WTC11 (cell line): ENCODE results near the gene RHOBTB1. TPM values are rescaled to one million over a fixed set of nuclear protein-coding genes. Genes with fewer than 3 reads are reported as not detected.

Experiments
- ATAC-seq: fragments of 200-7000 bp; cut with Tn5 transposase; 2 replicates; pipeline ENCODE4 v1.10.0; 2021; ENCODE audit warnings: mild to moderate bottlenecking, moderate library complexity
- CTCF ChIA-PET: fragments of 300-600 bp; sonication (Branson Sonifier 250); formaldehyde crosslinking; loops from one replicate; lab custom pipeline; 2021; ENCODE audit warnings: antibody characterized with exemption; lab: Charles Lee
- POLR2A ChIA-PET: fragments of 350-600 bp; sonication (Branson Sonifier 250); formaldehyde crosslinking; loops from one replicate; lab custom pipeline; 2021; ENCODE audit warnings: antibody characterized with exemption; lab: Charles Lee
- DNase-seq: peaks from one replicate; pipeline ENCODE4 v3.0.0; 2021; ENCODE audit warnings: low spot score
- H3K27ac Mint-ChIP-seq: 2 replicates; pipeline ENCODE4 v1.8.0; 2021; ENCODE audit warnings: mixed read lengths
- H3K27me3 Mint-ChIP-seq: 2 replicates; pipeline ENCODE4 v1.8.0; 2021; ENCODE audit warnings: low read depth, mild to moderate bottlenecking, moderate library complexity, mixed read lengths
- H3K36me3 Mint-ChIP-seq: 2 replicates; pipeline ENCODE4 v1.8.0; 2021; ENCODE audit warnings: mixed read lengths
- H3K4me1 Mint-ChIP-seq: 2 replicates; pipeline ENCODE4 v1.8.0; 2022; ENCODE audit warnings: mixed read lengths
- H3K4me3 Mint-ChIP-seq: 2 replicates; pipeline ENCODE4 v1.8.0; 2021; ENCODE audit warnings: mild to moderate bottlenecking, moderate library complexity, mixed read lengths
- H3K9me3 Mint-ChIP-seq: 2 replicates; pipeline ENCODE4 v1.8.0; 2021; ENCODE audit warnings: mixed read lengths
- ARID4B ChIP-seq: sonication (generic); formaldehyde crosslinking; IDR thresholded peaks from 2 replicates; pipeline ENCODE4 v1.8.0; 2023; ENCODE audit warnings: missing genetic modification reagents, mild to moderate bottlenecking, borderline replicate concordance
- ATF6 ChIP-seq: sonication (generic); formaldehyde crosslinking; IDR thresholded peaks from 2 replicates; pipeline ENCODE4 v1.8.1; 2023; ENCODE audit warnings: mild to moderate bottlenecking, missing genetic modification reagents
- CREM ChIP-seq: sonication (generic); formaldehyde crosslinking; IDR thresholded peaks from 2 replicates; pipeline ENCODE4 v1.8.1; 2022; ENCODE audit warnings: mild to moderate bottlenecking, missing genetic modification reagents, moderate library complexity
- ERG ChIP-seq: fragments of 250-450 bp; sonication (Bioruptor Pico); IDR thresholded peaks from 2 replicates; pipeline ENCODE4 v1.8.0; 2021; ENCODE audit warnings: mild to moderate bottlenecking
- HMGXB4 ChIP-seq: sonication (generic); formaldehyde crosslinking; IDR thresholded peaks from 2 replicates; pipeline ENCODE4 v1.8.1; 2023; ENCODE audit warnings: mild to moderate bottlenecking, moderate library complexity, missing genetic modification reagents
- NFATC4 ChIP-seq: fragments of 250-450 bp; sonication (Bioruptor Pico); IDR thresholded peaks from 2 replicates; pipeline ENCODE4 v1.9.0; 2021; ENCODE audit warnings: mild to moderate bottlenecking
- STAT6 ChIP-seq: sonication (generic); formaldehyde crosslinking; conservative IDR thresholded peaks from 2 replicates; pipeline ENCODE4 v1.8.1; 2023; ENCODE audit warnings: mild to moderate bottlenecking, low read depth, missing genetic modification reagents, moderate library complexity
- USF2 ChIP-seq: sonication (generic); formaldehyde crosslinking; IDR thresholded peaks from 2 replicates; pipeline ENCODE4 v1.8.1; 2023; ENCODE audit warnings: mild to moderate bottlenecking, missing genetic modification reagents, moderate library complexity
- ZBTB43 ChIP-seq: sonication (generic); formaldehyde crosslinking; IDR thresholded peaks from 2 replicates; pipeline ENCODE4 v1.8.1; 2023; ENCODE audit warnings: mild to moderate bottlenecking, missing genetic modification reagents
- ZNF396 ChIP-seq: fragments of 250-450 bp; sonication (Bioruptor Pico); IDR thresholded peaks from 2 replicates; pipeline ENCODE4 v1.8.0; 2021; ENCODE audit warnings: mild to moderate bottlenecking, moderate library complexity, borderline replicate concordance
- total RNA-seq: library from RNA; stranded (reverse); gene quantifications from 3 replicates; pipeline ENCODE4 v1.2.3, GENCODE V29; 2021

The RHOBTB1 gene
- total RNA-seq, 1 experiment from 2014 or later, result 6.9 TPM

- DNase-seq (no peak), ATAC-seq (no peak)
- no peak overlapping the region for H3K4me3 Mint-ChIP-seq
- H3K4me1 Mint-ChIP-seq, result peaks cover 12% of the 10 kb centered on the region
- no peak overlapping the region for H3K27ac Mint-ChIP-seq
- ChIA-PET CTCF (no interaction called here), POLR2A (no interaction called here)
- no peaks in the 10 kb centered on the region for H3K27me3 Mint-ChIP-seq
- no peak for TF ChIP-seq CREM (CRISPR knock-in tag)
- no peak for TF ChIP-seq USF2 (CRISPR knock-in tag)
- TF ChIP-seq STAT6, result no peak
- TF ChIP-seq ZBTB43 (CRISPR knock-in tag), result no peak
- TF ChIP-seq ATF6, result no peak
- no peak for TF ChIP-seq NFATC4 (CRISPR knock-in tag)
- TF ChIP-seq HMGXB4 (CRISPR knock-in tag), result no peak
- no peak for TF ChIP-seq ERG (CRISPR knock-in tag)
- no peak for TF ChIP-seq ZNF396 (CRISPR knock-in tag)
- no peak for TF ChIP-seq ARID4B (CRISPR knock-in tag)
- H3K9me3 Mint-ChIP-seq, result peaks cover 14% of the 10 kb centered on the region
- H3K36me3 Mint-ChIP-seq, result peaks cover 3% of the 10 kb centered on the region; the same call in 1 of the 2 replicates
Observed at GRCh38 chr10:60990663-60991062, 46.7 kb upstream of the RHOBTB1 start.
